Measurements from ENCODE around the gene FAN1. TPM values are rescaled to one million over a fixed set of nuclear protein-coding genes. Genes with fewer than 3 reads are reported as not detected.

Gene FAN1
- polyA plus RNA-seq, 1 of the 3 experiments (the other 2 are of a cell fraction) = 5.7 TPM

DNA sequence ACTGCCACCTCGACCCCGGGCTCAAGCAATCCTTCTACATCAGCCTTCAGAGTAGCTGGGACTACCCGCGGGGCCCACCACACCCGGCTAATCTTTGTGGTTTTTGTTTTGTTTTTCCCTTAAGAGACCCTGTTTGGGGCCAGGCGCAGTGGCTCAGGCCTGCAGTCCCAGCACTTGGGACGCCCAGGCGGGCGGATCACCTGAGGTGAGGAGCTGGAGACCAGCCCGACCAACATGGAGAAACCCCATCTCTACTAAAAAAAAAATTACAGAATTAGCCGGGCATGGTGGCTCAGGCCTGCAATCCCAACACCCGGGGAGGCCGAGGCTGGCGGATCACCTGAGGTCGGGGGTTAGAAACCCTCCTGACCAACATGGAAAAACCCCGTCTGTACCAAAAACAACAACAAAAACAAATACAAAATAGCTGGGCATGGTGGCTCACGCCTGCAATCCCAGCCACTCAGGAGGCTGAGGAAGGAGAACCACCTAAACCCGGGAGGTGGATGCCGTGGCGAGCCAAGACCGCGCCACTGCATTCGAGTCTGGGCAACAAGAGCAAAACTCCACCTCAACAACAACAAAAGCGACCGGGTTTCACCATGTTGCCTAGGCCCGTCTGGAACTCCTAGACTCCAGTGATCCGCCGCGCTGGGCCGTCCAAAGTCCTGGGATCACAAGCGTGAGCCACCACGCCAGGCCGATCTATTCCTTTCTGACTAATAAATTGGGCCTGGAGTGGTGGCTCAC is 8.1 kb upstream of the FAN1 start (continued):
- TF ChIP-seq, protein P1, sequence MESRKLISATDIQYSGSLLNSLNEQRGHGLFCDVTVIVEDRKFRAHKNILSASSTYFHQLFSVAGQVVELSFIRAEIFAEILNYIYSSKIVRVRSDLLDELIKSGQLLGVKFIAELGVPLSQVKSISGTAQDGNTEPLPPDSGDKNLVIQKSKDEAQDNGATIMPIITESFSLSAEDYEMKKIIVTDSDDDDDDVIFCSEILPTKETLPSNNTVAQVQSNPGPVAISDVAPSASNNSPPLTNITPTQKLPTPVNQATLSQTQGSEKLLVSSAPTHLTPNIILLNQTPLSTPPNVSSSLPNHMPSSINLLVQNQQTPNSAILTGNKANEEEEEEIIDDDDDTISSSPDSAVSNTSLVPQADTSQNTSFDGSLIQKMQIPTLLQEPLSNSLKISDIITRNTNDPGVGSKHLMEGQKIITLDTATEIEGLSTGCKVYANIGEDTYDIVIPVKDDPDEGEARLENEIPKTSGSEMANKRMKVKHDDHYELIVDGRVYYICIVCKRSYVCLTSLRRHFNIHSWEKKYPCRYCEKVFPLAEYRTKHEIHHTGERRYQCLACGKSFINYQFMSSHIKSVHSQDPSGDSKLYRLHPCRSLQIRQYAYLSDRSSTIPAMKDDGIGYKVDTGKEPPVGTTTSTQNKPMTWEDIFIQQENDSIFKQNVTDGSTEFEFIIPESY (IDR thresholded peaks at IDR 0.05; ENCODE audit: borderline replicate concordance, low read depth) = no peak
- TF ChIP-seq, protein P2, sequence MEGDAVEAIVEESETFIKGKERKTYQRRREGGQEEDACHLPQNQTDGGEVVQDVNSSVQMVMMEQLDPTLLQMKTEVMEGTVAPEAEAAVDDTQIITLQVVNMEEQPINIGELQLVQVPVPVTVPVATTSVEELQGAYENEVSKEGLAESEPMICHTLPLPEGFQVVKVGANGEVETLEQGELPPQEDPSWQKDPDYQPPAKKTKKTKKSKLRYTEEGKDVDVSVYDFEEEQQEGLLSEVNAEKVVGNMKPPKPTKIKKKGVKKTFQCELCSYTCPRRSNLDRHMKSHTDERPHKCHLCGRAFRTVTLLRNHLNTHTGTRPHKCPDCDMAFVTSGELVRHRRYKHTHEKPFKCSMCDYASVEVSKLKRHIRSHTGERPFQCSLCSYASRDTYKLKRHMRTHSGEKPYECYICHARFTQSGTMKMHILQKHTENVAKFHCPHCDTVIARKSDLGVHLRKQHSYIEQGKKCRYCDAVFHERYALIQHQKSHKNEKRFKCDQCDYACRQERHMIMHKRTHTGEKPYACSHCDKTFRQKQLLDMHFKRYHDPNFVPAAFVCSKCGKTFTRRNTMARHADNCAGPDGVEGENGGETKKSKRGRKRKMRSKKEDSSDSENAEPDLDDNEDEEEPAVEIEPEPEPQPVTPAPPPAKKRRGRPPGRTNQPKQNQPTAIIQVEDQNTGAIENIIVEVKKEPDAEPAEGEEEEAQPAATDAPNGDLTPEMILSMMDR (IDR thresholded peaks at IDR 0.05) = no peak
- no peak for TF ChIP-seq TCF12 (IDR thresholded peaks at IDR 0.05)
- no peak for TF ChIP-seq RAD21 (IDR thresholded peaks at IDR 0.05; ENCODE audit: low read length)

DNA sequence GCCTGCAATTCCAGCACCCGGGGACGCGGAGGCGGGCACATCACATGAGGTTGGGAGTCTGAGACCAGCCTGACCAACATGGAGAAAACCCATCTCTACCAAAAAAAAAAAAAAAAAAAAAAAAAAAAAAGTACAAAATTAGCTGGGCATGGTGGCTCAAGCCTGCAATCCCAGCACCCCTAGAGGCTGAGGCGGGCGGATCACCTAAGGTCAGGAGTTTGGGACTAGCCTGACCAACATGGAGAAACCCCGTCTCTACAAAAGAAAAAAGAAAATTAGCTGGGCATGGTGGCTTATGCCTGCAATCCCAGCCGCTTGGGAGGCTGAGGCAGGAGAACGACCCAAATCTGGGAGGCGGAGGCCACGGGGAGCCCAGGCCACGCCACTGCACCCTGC is 7.5 kb upstream of the FAN1 start:
- WGBS (ENCODE audit: low lambda C conversion rate) = 96% methylated on average over 11 of the region's 12 CpGs
- H3K27me3 ChIP-seq (ENCODE audit: insufficient read depth) = no peaks in the 10 kb centered on the region
- H3K4me2 ChIP-seq = no peak overlapping the region
- no peak for DNase-seq
- no peaks in the 10 kb centered on the region for H3F3A ChIP-seq (replicated peaks; ENCODE audit: insufficient read depth)
- TF ChIP-seq, protein P3, sequence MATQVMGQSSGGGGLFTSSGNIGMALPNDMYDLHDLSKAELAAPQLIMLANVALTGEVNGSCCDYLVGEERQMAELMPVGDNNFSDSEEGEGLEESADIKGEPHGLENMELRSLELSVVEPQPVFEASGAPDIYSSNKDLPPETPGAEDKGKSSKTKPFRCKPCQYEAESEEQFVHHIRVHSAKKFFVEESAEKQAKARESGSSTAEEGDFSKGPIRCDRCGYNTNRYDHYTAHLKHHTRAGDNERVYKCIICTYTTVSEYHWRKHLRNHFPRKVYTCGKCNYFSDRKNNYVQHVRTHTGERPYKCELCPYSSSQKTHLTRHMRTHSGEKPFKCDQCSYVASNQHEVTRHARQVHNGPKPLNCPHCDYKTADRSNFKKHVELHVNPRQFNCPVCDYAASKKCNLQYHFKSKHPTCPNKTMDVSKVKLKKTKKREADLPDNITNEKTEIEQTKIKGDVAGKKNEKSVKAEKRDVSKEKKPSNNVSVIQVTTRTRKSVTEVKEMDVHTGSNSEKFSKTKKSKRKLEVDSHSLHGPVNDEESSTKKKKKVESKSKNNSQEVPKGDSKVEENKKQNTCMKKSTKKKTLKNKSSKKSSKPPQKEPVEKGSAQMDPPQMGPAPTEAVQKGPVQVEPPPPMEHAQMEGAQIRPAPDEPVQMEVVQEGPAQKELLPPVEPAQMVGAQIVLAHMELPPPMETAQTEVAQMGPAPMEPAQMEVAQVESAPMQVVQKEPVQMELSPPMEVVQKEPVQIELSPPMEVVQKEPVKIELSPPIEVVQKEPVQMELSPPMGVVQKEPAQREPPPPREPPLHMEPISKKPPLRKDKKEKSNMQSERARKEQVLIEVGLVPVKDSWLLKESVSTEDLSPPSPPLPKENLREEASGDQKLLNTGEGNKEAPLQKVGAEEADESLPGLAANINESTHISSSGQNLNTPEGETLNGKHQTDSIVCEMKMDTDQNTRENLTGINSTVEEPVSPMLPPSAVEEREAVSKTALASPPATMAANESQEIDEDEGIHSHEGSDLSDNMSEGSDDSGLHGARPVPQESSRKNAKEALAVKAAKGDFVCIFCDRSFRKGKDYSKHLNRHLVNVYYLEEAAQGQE (IDR thresholded peaks at IDR 0.05; ENCODE audit: low read depth, low read length) = no peak
- TF ChIP-seq JUND (IDR thresholded peaks at IDR 0.05) (no peak), CHD2 (IDR thresholded peaks at IDR 0.05; ENCODE audit: low read length, partially characterized antibody) (no peak), RFX5 (IDR thresholded peaks at IDR 0.05; ENCODE audit: low read length) (no peak)
- H3K27ac ChIP-seq (ENCODE audit: low read depth in 2 of 2, low read length in 1 of 2) = no peak overlapping the region
- H3K36me3 ChIP-seq (replicated peaks in 1 of 2; ENCODE audit: control insufficient read depth in 1 of 2, insufficient read depth in 2 of 2, low read length in 1 of 2) = no peaks in the 10 kb centered on the region
- no peaks in the 10 kb centered on the region for H3K9me2 ChIP-seq
- no peak overlapping the region for H2AFZ ChIP-seq (ENCODE audit: low read depth)
- POLR2A ChIA-PET = no interaction called here
- no peak overlapping the region for H3K4me3 ChIP-seq (ENCODE audit: low read depth in 2 of 2, low read length in 1 of 2)
- no peaks in the 10 kb centered on the region for H3K9me3 ChIP-seq
- no peak overlapping the region for H3K9ac ChIP-seq
- H4K20me1 ChIP-seq (ENCODE audit: insufficient read depth) = no peaks in the 10 kb centered on the region
- CTCF ChIA-PET = interaction anchor here (3.7 kb wide), 1 partner anchor 232 kb away, joined by 42 read pairs; no protein-coding TSS in a partner anchor
- no peaks in the 10 kb centered on the region for H3K4me1 ChIP-seq (ENCODE audit: control insufficient read depth in 1 of 2, insufficient read depth in 2 of 2, low read depth in 1 of 2, low read length in 1 of 2)
- H3K79me2 ChIP-seq (ENCODE audit: insufficient read depth) = no peaks in the 10 kb centered on the region
